SIG-M5 (cell line): ENCODE measurements around the gene SWAP70.
"Not testable (repeated sequence)": the region's sequence is repeated elsewhere in the genome, so short reads cannot be mapped to it uniquely, and the experiment has no call there.

Experiments
- DNase-seq: peaks from one replicate; lab custom pipeline; 2025; lab: John Stamatoyannopoulos, UW

SWAP70 gene

DNA sequence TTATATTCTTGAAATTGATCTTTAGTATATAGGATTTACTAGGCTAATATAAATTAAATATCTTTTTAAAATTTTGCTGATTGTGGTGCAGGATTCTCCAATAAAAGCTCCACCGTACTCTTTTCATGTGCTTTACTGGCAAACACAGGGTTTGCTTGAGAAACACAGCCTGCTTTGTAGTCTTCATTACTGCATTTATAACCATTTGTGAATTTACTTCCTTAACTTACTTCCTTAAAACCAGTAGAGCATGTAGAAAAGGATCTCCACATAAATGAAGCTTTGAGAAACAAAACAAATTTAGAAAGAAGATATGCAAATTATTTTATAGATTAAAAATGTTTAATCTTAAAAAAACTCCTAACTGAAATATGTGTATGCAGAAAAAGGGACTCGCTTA lies 28.8 kb downstream of the SWAP70 start:
- DNase-seq: peak; percentile 57

DNA sequence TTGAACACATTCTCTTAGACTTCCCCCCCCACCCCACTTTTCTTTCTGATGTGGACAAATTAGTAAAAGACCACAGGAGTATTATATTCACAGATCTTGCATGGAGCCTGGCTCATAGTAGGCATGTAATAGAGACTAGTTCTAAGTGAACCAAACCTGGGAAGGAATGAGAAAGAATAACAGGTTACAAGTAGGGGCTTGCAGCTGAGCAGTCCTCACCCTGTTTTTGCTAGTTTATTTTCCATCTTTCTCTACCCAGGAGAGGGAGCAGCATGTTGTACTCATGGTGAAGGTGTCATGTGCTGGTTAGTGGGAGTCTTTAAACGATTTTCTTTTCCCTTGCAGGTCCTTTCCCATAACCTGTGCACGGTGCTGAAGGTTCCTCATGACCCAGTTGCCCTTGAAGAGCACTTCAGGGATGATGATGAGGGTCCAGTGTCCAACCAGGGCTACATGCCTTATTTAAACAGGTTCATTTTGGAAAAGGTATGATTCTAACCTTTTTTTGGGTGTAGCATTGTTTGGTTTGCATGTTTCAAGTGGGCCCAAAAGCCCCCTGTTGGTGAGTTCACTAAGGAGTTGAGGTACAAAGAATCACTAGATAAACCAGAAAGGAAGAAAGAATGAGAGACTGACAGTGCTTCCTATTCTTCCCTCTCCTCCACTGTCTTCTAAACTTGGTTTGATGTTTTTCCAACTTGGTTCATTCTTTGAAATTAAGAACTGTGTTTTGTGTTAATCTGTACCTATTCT lies 30.1 kb downstream of the SWAP70 start:
- no peak for DNase-seq

DNA sequence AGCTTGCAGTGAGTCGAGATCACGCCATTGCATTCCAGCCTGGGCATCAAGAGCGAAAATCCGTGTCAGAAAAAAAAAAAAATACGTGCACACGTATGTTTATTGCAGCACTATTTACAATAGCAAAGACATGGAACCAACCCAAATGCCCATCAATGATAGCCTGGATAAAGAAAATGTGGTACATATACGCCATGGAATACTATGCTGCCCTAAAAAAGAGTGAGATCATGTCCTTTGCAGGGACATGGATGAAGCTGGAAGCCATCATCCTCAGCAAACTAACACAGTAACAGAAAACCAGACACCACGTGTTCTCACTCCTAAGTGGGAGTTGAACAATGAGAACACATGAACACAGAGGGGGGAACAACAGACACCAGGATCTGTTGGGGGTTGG lies 31.4 kb downstream of the SWAP70 start:
- DNase-seq: not testable (repeated sequence)

DNA sequence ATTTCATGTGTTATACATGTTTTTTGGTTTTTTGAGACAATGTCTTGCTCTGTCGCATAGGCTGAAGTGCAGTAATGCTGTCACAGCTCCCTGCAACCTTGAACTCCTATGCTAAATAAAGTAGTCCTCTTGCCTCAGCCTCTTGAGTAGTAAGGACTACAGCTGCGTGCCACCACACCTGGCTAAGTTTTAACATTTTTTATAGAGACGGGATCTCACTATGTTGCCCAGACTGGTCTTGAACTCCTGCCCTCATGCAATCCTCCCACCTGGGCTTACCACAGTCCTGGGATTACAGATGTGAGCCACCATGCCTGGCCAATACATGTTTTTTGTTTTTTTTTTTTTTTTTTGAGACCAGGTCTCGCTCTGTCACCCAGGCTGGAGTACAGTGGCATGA lies 33.9 kb downstream of the SWAP70 start:
- DNase-seq: no peak

DNA sequence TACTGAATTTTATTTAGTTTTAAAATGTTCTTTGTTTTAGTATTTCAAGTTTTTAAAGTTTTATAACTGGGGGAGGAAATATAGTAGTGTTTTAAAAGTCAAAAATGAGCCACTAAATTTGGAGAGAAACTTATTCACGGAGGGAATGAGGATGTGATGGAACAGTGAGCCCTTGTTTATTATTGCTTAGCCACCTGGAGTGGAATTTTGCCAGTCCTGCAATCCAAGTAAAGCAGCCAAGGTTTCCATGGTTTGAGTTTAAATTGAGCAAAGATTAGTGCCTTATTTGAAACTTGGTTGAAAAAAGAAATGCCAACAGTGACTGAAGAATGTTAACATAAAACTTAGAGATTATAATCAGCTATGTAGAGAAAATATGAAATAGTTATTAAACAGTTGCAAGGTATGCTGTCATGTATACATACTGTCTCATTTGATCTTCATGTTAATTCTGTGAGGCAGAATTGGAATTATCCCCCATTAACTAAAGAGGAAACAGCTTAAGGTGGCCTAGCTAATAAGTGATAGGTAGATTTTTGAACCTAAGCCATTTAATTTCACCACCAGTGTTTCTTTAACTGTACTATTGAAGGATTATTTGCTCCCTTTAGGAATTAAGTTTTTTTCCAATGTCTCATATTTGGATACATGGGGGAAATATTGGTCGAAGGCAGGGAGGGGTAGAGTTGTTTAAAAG lies 36.4 kb downstream of the SWAP70 start:
- no peak for DNase-seq

DNA sequence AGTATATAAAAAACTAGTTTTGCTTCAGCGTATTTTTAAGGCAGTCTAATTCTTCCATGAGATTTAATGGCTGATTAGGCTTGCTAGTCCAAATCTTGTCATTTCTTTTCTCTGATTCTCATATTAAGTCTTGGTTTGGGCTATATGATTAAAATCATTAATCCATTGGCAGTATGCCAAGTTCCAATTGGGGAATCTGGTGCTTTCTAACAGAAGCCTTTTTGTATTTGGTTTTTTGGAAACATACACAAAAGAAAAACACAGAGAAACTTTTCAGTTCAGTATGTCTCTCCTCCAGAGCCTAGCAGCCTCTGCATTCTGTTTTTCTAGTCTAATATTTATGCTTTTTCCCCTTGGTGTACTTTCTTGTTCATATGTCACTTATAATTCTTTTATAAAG lies 37.9 kb downstream of the SWAP70 start:
- no peak for DNase-seq

DNA sequence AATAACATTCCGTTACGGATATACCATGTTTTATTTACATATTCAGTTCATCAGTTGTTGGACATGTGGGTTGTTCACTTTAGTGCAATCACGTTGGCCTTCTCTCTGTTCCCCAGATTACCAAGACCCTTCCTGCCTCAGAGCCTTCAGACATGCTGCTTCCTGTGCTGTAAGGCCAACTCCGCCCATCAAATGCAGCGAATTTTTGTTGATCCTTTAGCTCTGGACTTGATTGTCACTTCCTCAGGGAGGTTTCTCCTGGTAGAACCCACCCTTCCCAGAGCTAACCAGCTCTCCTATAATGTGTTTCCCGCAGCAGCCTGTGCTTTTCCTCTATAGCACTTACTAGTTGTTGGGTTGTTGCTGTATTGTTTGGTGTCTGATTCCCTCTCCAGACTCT lies 39.4 kb downstream of the SWAP70 start:
- no peak for DNase-seq

DNA sequence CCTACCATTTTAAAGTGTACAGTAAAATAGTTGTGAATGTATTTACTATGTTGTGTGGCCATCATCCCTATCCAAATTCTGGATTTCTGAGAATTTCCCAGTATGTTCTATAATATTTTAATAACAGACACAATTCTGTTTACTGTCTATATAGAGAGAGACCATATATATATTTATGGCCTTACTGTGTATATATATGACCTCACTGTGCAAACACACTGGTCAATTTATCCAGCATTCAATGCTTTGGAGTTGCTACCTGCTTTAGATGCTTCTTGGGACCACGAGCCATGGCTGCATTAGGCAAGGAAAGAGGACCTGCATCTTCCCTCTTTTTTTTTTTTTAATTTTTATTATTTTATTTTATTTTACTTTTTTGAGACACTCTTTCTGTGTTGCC lies 40.2 kb downstream of the SWAP70 start:
- no peak for DNase-seq

DNA sequence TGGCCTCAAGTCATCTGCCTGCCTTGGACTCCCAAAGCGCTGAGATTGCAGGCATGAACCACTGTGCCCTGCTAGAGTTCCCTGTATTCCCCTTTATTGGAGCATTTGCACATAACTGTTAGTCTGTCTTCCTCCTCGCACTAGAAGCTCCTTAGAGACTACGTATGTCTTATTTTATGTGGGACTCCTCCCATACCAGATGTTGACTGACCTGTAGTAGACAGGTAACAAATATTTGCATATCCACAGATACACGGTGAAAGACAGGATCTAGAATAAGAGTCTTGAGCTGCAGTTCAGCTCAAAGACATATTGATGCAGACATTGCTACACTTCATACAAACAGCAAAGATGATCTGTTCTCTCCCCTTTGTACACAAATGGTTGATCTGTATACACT lies 40.7 kb downstream of the SWAP70 start:
- DNase-seq: no peak

DNA sequence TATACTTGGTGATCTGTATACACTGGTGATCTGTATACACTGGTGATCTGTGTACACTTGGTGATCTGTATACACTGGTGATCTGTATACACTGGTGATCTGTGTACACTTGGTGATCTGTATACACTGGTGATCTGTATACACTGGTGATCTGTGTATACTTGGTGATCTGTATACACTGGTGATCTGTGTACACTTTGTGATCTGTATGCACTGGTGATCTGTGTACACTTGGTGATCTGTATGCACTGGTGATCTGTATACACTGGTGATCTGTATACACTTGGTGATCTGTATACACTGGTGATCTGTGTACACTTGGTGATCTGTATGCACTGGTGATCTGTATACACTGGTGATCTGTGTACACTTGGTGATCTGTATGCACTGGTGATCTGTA lies 41.5 kb downstream of the SWAP70 start:
- not testable (repeated sequence) for DNase-seq

DNA sequence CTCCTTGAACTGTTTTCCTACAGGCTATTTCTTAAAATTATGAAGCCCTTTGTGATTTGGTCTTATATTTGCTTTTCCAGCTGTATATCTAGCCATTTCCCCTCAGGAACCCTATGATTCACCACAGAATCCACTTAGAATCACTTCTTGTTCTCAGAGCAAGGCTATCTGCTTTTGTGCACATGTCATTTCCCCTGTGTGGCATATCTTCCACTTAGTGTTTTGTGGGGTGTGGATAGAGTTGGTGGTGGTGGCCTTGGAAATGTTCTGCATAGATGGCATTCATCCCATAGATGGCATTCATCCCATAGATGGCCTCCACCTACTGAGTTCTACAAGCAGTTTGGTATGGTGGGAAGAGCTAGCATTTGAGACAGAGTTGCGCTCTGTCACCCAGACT lies 44.7 kb downstream of the SWAP70 start:
- DNase-seq: no peak

DNA sequence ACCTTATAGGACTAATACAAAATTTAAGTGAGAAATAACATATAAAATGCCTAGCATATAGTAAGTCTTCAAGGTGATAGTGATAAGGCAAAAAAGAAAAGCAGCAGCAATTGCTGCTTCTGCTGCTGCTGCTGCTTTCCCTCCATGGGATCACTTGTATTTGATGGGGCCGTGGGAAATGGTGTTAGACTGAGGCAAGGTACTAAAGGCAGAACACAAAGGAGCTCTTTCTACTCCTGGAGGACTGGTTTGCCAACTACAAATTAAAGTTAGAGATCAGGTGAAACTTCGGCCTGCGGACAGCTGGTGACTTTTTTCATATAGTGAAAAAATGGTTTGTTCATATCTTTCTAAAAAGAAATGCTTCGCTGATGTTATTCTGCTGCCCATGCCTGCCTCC lies 46.3 kb downstream of the SWAP70 start:
- no peak for DNase-seq

DNA sequence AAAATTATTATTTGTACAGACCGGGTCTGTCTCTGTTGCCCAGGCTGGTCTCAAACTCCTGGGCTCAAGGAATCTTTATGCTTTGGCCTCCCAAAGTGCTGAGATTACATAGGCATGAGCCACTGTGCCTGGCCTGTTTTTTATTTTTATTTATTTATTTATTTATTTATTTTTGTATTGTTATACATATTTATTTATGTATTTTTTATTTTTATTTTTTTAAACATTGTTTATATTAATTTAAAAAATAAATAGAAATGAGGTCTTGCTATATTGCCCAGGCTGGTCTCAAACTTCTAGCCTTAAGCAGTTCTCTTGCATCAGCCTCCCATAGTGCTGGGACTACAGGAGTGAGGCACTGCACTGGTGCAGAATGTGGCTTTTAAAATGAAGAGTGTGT lies 47.0 kb downstream of the SWAP70 start:
- DNase-seq: no peak

DNA sequence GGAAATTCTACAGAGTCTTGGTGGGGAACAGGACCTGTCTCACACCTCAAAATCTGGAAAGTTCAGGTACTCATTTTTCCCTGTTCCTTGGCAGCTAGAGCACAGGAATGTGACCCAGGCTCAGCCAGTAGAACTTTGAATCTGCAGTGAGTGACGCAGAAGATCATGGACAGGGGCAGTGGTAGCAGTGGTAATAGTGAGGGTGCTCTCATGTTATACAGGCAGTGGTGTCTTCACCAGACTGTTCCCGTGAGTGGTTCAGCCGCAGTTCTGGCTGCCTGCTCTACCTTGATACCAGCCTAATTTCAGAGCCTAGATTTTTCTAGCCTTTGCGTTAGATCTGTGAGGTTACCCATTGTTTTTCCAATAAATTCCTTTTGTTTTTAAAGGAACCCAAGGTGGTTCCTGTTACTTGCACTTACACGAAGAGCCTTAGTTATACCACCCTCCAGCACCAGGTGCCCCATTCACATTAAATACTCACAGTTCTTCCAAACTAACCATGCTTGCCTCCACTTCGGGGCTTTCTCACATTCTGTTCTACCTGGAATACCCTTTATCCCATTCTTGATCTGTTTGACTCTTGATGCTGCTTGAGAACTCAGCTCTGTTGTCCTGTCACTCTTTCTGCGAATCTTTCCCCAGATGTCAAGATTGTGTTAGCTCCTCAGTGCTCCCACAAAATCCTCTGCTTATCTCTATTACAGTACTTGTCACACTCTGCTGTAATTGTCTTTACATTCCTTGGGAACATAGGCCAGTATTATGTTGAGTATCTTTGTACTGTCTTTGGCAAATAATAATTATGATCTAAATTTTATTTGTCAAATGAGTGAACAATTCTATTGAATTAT lies 47.8 kb downstream of the SWAP70 start:
- DNase-seq: no peak

DNA sequence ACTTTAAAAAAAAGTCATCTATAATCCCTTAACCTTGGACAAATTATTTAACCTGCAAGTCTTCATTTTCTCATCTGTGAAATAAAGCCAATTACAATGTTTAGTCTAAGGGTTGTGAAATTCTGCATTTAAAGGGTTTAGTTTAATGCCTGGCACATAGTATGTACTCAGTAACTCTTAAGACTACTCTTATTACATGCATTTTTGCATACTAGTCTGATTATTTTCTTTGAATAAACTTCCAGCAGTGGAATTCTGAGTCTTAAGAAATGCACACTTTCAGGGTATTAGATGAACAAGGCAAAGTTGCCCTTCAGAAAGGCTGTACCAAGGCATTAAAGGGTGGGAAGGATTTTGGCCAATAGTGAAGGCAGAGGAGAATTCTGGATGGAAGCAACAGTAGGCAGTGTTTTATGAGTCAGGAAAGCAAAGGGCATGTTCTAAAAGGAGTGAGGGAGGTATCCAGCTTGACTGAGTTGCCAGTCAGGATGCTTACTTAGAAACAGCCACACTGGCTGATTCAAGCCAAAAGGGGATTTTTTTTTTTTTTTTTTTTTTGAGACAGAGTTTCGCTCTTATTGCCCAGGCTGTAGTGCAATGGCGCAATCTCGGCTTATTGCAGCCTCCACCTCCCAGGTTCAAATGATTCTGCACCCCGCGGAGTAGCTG lies 50.5 kb downstream of the SWAP70 start:
- DNase-seq: no peak

DNA sequence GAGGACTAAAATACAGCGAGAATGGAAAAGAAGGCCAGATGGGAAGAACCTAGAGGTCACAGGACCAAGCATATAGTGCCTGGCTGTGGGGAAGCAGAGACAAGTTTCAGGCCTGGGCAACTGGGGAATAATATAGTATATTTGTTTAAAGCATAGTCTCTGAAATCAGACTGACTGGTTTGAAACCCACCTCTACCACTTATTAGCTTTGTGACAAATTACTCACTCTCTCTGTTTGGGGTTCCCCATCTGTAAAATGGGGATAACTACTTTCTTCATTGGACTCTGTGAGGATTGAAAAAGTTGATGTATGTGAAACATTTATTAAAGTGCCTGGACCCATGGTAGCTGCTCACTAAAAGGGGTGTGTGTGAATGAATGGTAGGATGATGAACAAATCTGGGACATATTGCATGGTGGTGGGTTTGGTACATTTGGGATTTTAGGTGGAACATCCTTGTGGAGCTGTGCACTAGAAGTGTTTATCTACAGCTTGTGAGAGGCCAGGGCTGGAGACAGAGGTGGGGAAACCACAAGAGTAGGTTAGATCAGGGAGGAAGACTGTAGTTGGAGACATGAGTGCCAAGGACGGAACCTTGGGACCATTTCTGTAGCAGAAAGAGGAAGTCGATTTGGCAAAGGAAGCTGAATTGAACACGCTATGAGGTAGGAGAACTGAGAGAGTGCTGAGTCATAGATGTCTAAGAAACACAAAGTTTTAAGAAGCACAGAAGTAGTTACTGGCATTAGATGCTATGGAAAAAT lies 52.6 kb downstream of the SWAP70 start:
- DNase-seq: peak; percentile 74

DNA sequence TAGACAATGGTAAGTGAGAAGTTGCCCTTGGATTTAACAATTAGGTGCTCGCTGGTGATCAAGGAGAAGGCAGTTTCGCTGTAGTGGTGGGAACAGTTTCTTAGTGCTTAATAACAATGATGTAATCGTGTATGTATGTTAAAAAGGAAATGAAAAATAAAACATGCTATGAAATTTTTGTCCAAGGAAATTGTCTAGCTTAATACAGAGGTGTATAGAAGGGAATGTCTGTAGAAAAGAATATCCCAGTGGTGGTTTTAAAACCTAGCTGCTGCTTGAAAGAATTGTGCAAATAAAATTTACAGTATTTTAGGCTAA lies 53.1 kb downstream of the SWAP70 start:
- no peak for DNase-seq

DNA sequence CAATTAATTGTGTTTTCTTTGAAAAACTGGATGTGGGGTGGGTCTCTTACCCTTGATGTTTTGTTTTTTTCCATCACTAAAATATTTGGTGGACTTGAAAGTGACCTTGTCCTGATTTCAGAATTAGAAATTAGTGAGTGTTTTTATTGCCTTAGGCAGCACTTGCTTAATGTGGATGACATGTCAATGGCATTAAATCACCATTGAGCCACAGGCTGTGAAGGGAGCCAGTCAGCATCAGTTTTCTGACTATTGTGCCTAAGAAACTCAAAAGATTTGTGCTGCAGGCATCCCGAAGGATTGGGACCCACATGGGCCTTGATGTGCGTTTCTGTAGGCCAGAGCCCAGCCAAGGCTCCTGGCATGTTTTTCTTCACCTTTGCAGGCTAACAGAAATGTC lies 53.8 kb downstream of the SWAP70 start:
- no peak for DNase-seq

DNA sequence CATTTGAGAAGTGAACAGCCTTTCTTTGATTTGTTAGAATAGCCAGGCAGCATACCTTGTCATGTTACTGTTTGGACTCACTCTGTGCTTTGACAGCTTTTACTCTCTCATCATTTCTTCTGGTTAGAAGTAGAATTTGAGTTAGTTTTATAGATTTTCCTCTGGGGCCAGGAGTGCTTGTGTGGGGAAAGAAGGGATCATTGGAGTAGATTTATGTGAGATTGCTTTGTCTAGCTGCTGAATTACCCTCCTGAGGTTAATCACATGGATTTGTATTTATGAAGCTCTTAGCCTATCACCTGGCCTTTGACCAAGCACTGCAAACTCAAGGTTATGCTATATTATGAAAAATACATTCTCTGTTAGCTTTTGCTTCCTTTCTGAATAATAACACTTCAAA lies 54.3 kb downstream of the SWAP70 start:
- no peak for DNase-seq

DNA sequence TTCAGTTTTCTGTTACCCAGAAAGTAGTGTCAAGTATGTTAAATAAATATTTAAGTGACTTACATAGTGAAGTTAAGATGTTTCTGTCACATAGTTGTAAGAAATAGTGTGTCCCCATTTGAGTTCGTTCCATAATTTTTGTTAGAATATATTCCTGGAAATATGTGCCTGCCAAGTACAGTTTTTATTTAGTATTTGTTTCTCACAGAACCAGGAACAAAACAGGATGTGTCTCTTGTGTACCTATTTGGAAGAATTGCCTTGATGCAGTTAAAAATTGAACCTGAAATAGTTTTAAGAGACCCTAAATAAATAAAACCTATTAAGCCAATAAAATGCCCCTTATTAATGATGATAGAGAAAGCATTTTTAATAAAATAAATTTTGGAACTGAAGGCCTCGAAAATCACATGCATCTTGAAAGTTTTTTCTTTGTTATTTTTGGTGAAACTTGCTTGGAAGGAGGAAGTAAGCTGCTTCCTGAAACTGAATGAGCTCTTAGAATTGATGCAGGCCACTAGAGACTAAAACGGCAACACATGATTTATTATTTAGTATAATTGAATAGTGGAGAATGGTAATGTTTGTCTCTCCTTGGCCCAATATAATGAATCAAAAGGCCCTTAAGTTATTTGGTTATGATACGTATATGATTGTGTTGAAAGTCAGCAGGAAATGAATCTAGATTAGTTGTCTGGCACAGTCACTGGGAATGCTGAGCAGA lies 55.9 kb downstream of the SWAP70 start:
- no peak for DNase-seq

DNA sequence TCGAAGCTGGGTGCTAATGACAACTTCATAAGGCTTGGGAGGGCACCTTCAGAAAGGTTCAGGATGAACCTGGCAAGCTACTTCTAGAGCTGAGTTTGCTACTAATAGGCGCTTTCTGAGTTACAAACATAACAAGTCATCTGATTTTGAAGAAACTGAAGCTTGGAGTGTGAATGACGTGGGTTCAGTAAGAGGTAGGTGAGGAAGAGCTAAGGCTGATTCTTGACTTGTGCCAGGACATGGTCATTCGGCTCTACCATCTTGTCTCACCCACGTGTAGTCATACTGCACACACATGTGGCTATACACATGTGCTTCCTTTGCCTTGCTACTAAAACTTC lies 56.4 kb downstream of the SWAP70 start:
- no peak for DNase-seq
